Right atrium auricular region (tissue), 2 donors: ENCODE results near the gene SUSD6. TPM values are rescaled to one million over a fixed set of nuclear protein-coding genes. Genes with fewer than 3 reads are reported as not detected.
"Not testable (repeated sequence)": the region's sequence is repeated elsewhere in the genome, so short reads cannot be mapped to it uniquely, and the experiment has no call there.

ENCODE experiments used
- DNase-seq: peaks from one replicate; pipeline ENCODE4 v3.0.0-alpha.2; 2019; ENCODE audit warnings: low spot score
- H3K27ac ChIP-seq, 2 donors: fragments of 200-600 bp; sonication (generic); 1 replicate in 1 of 2; 2 replicates in 1 of 2; pipeline ENCODE4 v1.5.1; 2016 to 2019
- H3K27me3 ChIP-seq, 2 donors: fragments of 200-600 bp; sonication (generic); one replicate each; pipeline versions ENCODE4 v1.5.1 to v1.6.0; 2017 to 2019
- H3K36me3 ChIP-seq: fragments of 200-600 bp; sonication (generic); one replicate; pipeline ENCODE4 v1.5.1; 2016
- H3K4me1 ChIP-seq, 2 donors: fragments of 200-600 bp; sonication (generic); one replicate each; pipeline versions ENCODE4 v1.5.1 to v1.6.0; 2017 to 2019
- H3K4me3 ChIP-seq, 2 donors: fragments of 200-600 bp; sonication (generic); 1 replicate in 1 of 2; 2 replicates in 1 of 2; pipeline ENCODE4 v1.5.1; 2017 to 2019; ENCODE audit warnings: mild to moderate bottlenecking in 1 of 2, moderate library complexity in 1 of 2
- H3K9me3 ChIP-seq, 2 donors: fragments of 200-600 bp; sonication (generic); one replicate each; pipeline ENCODE4 v1.5.1; 2019
- CTCF ChIP-seq, 2 donors: fragments of 200-600 bp; sonication (generic); IDR thresholded peaks; one replicate each; pipeline ENCODE4 v1.5.1; 2019; ENCODE audit warnings: antibody characterized with exemption in 2 of 2
- total RNA-seq, 2 donors: library from RNA; depleted of rRNA; stranded (reverse); fragments of >200 nt; gene quantifications; one replicate each; pipeline ENCODE4 v1.1.0, GENCODE V29; 2016

Gene SUSD6
- total RNA-seq, 2 donors from 2014 or later, result 19.2 to 24.7 TPM

- peaks cover 0 to 53% of the 10 kb centered on the region in 2 donors for H3K4me1 ChIP-seq
- H3K36me3 ChIP-seq, result peaks cover 37% of the 10 kb centered on the region
- H3K4me3 ChIP-seq, result no peak overlapping the region
- DNase-seq, result no peak
- no peak for TF ChIP-seq CTCF (IDR thresholded peaks at IDR 0.05)
- no peaks in the 10 kb centered on the region for H3K9me3 ChIP-seq
- no peaks in the 10 kb centered on the region for H3K27me3 ChIP-seq
- peak overlapping the region; percentile 29 to 48 for H3K27ac ChIP-seq
These were observed 101.2 kb downstream of the SUSD6 start for GRCh38 chr14:69712599-69713088.

- H3K27me3 ChIP-seq, result no peaks in the 10 kb centered on the region
- TF ChIP-seq CTCF (IDR thresholded peaks at IDR 0.05), result no peak
- H3K27ac ChIP-seq, result peak overlapping the region; percentile 29 to 48
- peaks cover 0 to 54% of the 10 kb centered on the region in 2 donors for H3K4me1 ChIP-seq
- peaks cover 30% of the 10 kb centered on the region for H3K36me3 ChIP-seq
- no peaks in the 10 kb centered on the region for H3K9me3 ChIP-seq
- no peak for DNase-seq
- no peak overlapping the region for H3K4me3 ChIP-seq
These were observed 101.9 kb downstream of the SUSD6 start for GRCh38 chr14:69713209-69713781.

GRCh38 chr14:69713993-69714679, 102.7 kb downstream of the SUSD6 start:
- Histone ChIP-seq H3K27me3 (no peaks in the 10 kb centered on the region), H3K9me3 (no peaks in the 10 kb centered on the region), H3K4me1 (peaks cover 0 to 62% of the 10 kb centered on the region in 2 donors), H3K4me3 (no peak overlapping the region), H3K27ac (no peak overlapping the region), H3K36me3 (peaks cover 22% of the 10 kb centered on the region)
- DNase-seq, result no peak
- no peak for TF ChIP-seq CTCF (IDR thresholded peaks at IDR 0.05)

GRCh38 chr14:69715725-69716477, 104.5 kb downstream of the SUSD6 start:
- peak overlapping the region; percentile 25 to 28 for H3K27ac ChIP-seq
- DNase-seq, result peak; percentile 81
- H3K36me3 ChIP-seq, result peaks cover 7% of the 10 kb centered on the region
- H3K4me1 ChIP-seq, result peaks cover 0 to 72% of the 10 kb centered on the region in 2 donors
- no peaks in the 10 kb centered on the region for H3K9me3 ChIP-seq
- H3K4me3 ChIP-seq, result no peak overlapping the region
- TF ChIP-seq CTCF (IDR thresholded peaks at IDR 0.05), result no peak
- no peaks in the 10 kb centered on the region for H3K27me3 ChIP-seq

GRCh38 chr14:69716478-69717187, 105.2 kb downstream of the SUSD6 start:
- Histone ChIP-seq H3K27ac (peak overlapping the region; percentile 25 to 28), H3K36me3 (no peaks in the 10 kb centered on the region)
- TF ChIP-seq CTCF (IDR thresholded peaks at IDR 0.05), result no peak

GRCh38 chr14:69718614-69719013, 107.2 kb downstream of the SUSD6 start:
- H3K4me1 ChIP-seq, result peaks cover 0 to 46% of the 10 kb centered on the region in 2 donors
- not testable (repeated sequence) for H3K36me3 ChIP-seq, H3K9me3 ChIP-seq, H3K27me3 ChIP-seq, H3K4me3 ChIP-seq, DNase-seq
- H3K27ac ChIP-seq, result peak overlapping the region in 1 of 2 donors; percentile 25

More at GRCh38 chr14:69716478-69717187, 105.2 kb downstream of the SUSD6 start:
- no peak for DNase-seq
- Histone ChIP-seq H3K4me3 (no peak overlapping the region), H3K27me3 (no peaks in the 10 kb centered on the region), H3K9me3 (no peaks in the 10 kb centered on the region), H3K4me1 (peaks cover 0 to 65% of the 10 kb centered on the region in 2 donors)
